Transverse colon (tissue), 4 donors: ENCODE measurements around the gene BRK1. TPM values are rescaled to one million over a fixed set of nuclear protein-coding genes. Genes with fewer than 3 reads are reported as not detected.
A peak's percentile ranks its signal among the peaks of the same experiment; 100 is the strongest.
"Not testable (repeated sequence)": the region's sequence is repeated elsewhere in the genome, so short reads cannot be mapped to it uniquely, and the experiment has no call there.

ENCODE experiments used
- DNase-seq: peaks from one replicate; pipeline ENCODE4 v3.0.0-alpha.2; 2019
- H3K27ac ChIP-seq, 4 donors: fragments of 200-600 bp; sonication (generic); 2 replicates each; pipeline ENCODE4 v1.5.1; 2016 to 2018; ENCODE audit warnings: inconsistent platforms in 4 of 4
- H3K27me3 ChIP-seq: fragments of 200-600 bp; sonication (generic); 2 replicates; pipeline ENCODE4 v1.5.1; 2017; ENCODE audit warnings: inconsistent platforms
- H3K36me3 ChIP-seq, 4 donors: fragments of 200-600 bp; sonication (generic); 2 replicates each; pipeline ENCODE4 v1.5.1; 2017 to 2019; ENCODE audit warnings: inconsistent platforms in 4 of 4
- H3K4me1 ChIP-seq, 4 donors: fragments of 200-600 bp; sonication (generic); 2 replicates each; pipeline ENCODE4 v1.5.1; 2017 to 2020; ENCODE audit warnings: inconsistent platforms in 4 of 4
- H3K4me3 ChIP-seq, 4 donors: fragments of 200-600 bp; sonication (generic); 1 replicate in 1 of 4; 2 replicates in 3 of 4; pipeline versions ENCODE4 v1.5.1 to v1.6.1; 2017 to 2019; ENCODE audit warnings: inconsistent platforms in 4 of 4
- H3K9me3 ChIP-seq, 2 donors: fragments of 200-600 bp; sonication (generic); 2 replicates each; pipeline ENCODE4 v1.5.1; 2017 to 2019; ENCODE audit warnings: inconsistent platforms in 2 of 2
- CTCF ChIP-seq, 5 experiments: fragments of 200-600 bp in 3 of 5; fragments of 450-650 bp in 2 of 5; sonication (generic) in 3 of 5; IDR thresholded peaks; 1 replicate in 2 of 5; 2 replicates in 3 of 5; pipeline ENCODE4 v1.5.1; 2016 to 2017; ENCODE audit warnings: antibody characterized with exemption in 5 of 5, inconsistent platforms in 3 of 5, mild to moderate bottlenecking in 2 of 5, moderate library complexity in 1 of 5
- EP300 ChIP-seq: sonication (generic); formaldehyde crosslinking; IDR thresholded peaks from one replicate; pipeline ENCODE4 v1.6.1; 2017; ENCODE audit warnings: antibody characterized with exemption, low read depth
- POLR2A ChIP-seq: fragments of 450-650 bp; IDR thresholded peaks from one replicate; pipeline ENCODE4 v1.6.1; 2016; ENCODE audit warnings: antibody characterized with exemption, mild to moderate bottlenecking, moderate library complexity
- POLR2AphosphoS5 ChIP-seq, 3 donors: sonication (generic); formaldehyde crosslinking; IDR thresholded peaks; one replicate each; pipeline ENCODE4 v1.6.1; 2016; ENCODE audit warnings: antibody characterized with exemption in 3 of 3
- WGBS, 2 donors: methylation state at CpG; one replicate each; pipeline ENCODE4 v1.1.5; 2018; ENCODE audit warnings: low coverage in 1 of 2; 5-methylcytosine and 5-hydroxymethylcytosine counted together
- in situ Hi-C, 4 donors: fragments of 200-750 bp; cut with MboI; loops; one replicate each; pipeline versions ENCODE4 v1.15.0 to v1.15.1; 2017; ENCODE audit warnings: low sequenced_read_pairs in 3 of 4, low pct_ligation_motif_present in 1 of 4, low pct_unique_long_range_greater_than_20kb in 1 of 4
- intact Hi-C: fragments of 100-400 bp; cut with DNase I; formaldehyde crosslinking; loops from one replicate; pipeline ENCODE4 v1.15.1; 2023; ENCODE audit warnings: low total_unique reads
- total RNA-seq, 4 donors: library from RNA; depleted of rRNA; stranded (reverse); fragments of >200 nt; gene quantifications; one replicate each; pipeline ENCODE4 v1.1.0, GENCODE V29; 2016

BRK1 gene
- total RNA-seq, 4 donors from 2014 or later = 37.0 to 88.8 (median 72.5) TPM

GRCh38 chr3:10169000-10169496 is 53.6 kb downstream of the BRK1 start:
- no peak for TF ChIP-seq CTCF (IDR thresholded peaks at IDR 0.05)
- Histone ChIP-seq H3K36me3 (no peaks in the 10 kb centered on the region), H3K9me3 (peaks cover 0 to 5% of the 10 kb centered on the region in 2 donors), H3K4me3 (no peak overlapping the region), H3K27ac (no peak overlapping the region), H3K4me1 (peaks cover 0 to 14% (median 7%) of the 10 kb centered on the region in 4 donors), H3K27me3 (no peaks in the 10 kb centered on the region)
- intact Hi-C loops (loop anchor here (10.0 kb wide), 1 partner anchor 56 kb away; no protein-coding TSS in a partner anchor), in situ Hi-C loops (loop anchor here in 3 of 4 donors (10.0 kb wide), 2 partner anchors 46 to 56 kb away; no protein-coding TSS in a partner anchor)
- 63 to 67% methylated on average over 5 to 8 of the region's 8 CpGs for WGBS, 2 donors
- no peak for DNase-seq

GRCh38 chr3:10170915-10171478 is 55.5 kb downstream of the BRK1 start:
- TF ChIP-seq CTCF (IDR thresholded peaks at IDR 0.05) (no peak), EP300 (no peak), POLR2AphosphoS5 (IDR thresholded peaks at IDR 0.05) (no peak), POLR2A (no peak)
- Histone ChIP-seq H3K36me3 (no peaks in the 10 kb centered on the region), H3K27ac (no peak overlapping the region), H3K4me3 (no peak overlapping the region), H3K4me1 (peaks cover 0 to 9% (median 0%) of the 10 kb centered on the region in 4 donors), H3K9me3 (peaks cover 0 to 5% of the 10 kb centered on the region in 2 donors), H3K27me3 (no peaks in the 10 kb centered on the region)
- no peak for DNase-seq
- intact Hi-C loops (no loop called here), in situ Hi-C loops (no loop called here)
- 75% methylated on average over 13 of the region's 13 CpGs; no CpG with 5 or more reads in 1 of the 2 donors for WGBS, 2 donors

GRCh38 chr3:10173095-10173925 is 57.8 kb downstream of the BRK1 start:
- in situ Hi-C loops = no loop called here
- H3K4me1 ChIP-seq = peaks cover 0 to 9% (median 0%) of the 10 kb centered on the region in 4 donors
- TF ChIP-seq CTCF (IDR thresholded peaks at IDR 0.05) (no peak), POLR2A (no peak), EP300 (no peak), POLR2AphosphoS5 (IDR thresholded peaks at IDR 0.05) (no peak)
- H3K27me3 ChIP-seq = no peaks in the 10 kb centered on the region
- WGBS, 2 donors = 79 to 82% methylated on average over 7 to 10 of the region's 10 CpGs
- peaks cover 0 to 5% of the 10 kb centered on the region in 2 donors for H3K9me3 ChIP-seq
- H3K4me3 ChIP-seq = no peak overlapping the region
- DNase-seq = no peak
- intact Hi-C loops = no loop called here
- no peaks in the 10 kb centered on the region for H3K36me3 ChIP-seq
- peak overlapping the region; percentile 35 to 69 (median 62) for H3K27ac ChIP-seq

GRCh38 chr3:10173926-10174435 is 58.5 kb downstream of the BRK1 start:
- H3K9me3 ChIP-seq = peaks cover 0 to under 1% of the 10 kb centered on the region in 2 donors
- DNase-seq = peak; percentile 45

GRCh38 chr3:10175334-10175733 is 59.9 kb downstream of the BRK1 start:
- H3K27ac ChIP-seq, H3K27me3 ChIP-seq, H3K36me3 ChIP-seq, DNase-seq, intact Hi-C loops, H3K9me3 ChIP-seq, in situ Hi-C loops, H3K4me1 ChIP-seq, H3K4me3 ChIP-seq: not testable (repeated sequence)
- 93 to 94% methylated on average over 6 to 7 of the region's 7 CpGs for WGBS, 2 donors

More at GRCh38 chr3:10173926-10174435, 58.5 kb downstream of the BRK1 start:
- Histone ChIP-seq H3K4me3 (no peak overlapping the region), H3K27me3 (no peaks in the 10 kb centered on the region), H3K36me3 (no peaks in the 10 kb centered on the region), H3K4me1 (peaks cover 0 to 9% (median 0%) of the 10 kb centered on the region in 4 donors), H3K27ac (peak overlapping the region; percentile 35 to 69 (median 62))
- no peak for TF ChIP-seq CTCF (IDR thresholded peaks at IDR 0.05)
- TF ChIP-seq EP300 = no peak
- TF ChIP-seq POLR2AphosphoS5 (IDR thresholded peaks at IDR 0.05) = no peak
- TF ChIP-seq POLR2A = no peak
- in situ Hi-C loops = no loop called here
- 40 to 58% methylated on average over 1 to 6 of the region's 6 CpGs for whole genome bisulfite sequencing, 2 donors
- intact Hi-C loops = no loop called here

- H3K4me1 ChIP-seq, H3K27ac ChIP-seq, in situ Hi-C loops, DNase-seq, H3K36me3 ChIP-seq, H3K27me3 ChIP-seq, H3K4me3 ChIP-seq, intact Hi-C loops, H3K9me3 ChIP-seq: not testable (repeated sequence)
- 94 to 96% methylated on average over 3 to 4 of the region's 4 CpGs for WGBS, 2 donors
Measured at GRCh38 chr3:10176150-10176549, 60.7 kb downstream of the BRK1 start.
